ENCODE measurements around the gene KIF2B.
"Not testable (repeated sequence)": the region's sequence is repeated elsewhere in the genome, so short reads cannot be mapped to it uniquely, and the experiment has no call there.

KIF2B gene, protein sequence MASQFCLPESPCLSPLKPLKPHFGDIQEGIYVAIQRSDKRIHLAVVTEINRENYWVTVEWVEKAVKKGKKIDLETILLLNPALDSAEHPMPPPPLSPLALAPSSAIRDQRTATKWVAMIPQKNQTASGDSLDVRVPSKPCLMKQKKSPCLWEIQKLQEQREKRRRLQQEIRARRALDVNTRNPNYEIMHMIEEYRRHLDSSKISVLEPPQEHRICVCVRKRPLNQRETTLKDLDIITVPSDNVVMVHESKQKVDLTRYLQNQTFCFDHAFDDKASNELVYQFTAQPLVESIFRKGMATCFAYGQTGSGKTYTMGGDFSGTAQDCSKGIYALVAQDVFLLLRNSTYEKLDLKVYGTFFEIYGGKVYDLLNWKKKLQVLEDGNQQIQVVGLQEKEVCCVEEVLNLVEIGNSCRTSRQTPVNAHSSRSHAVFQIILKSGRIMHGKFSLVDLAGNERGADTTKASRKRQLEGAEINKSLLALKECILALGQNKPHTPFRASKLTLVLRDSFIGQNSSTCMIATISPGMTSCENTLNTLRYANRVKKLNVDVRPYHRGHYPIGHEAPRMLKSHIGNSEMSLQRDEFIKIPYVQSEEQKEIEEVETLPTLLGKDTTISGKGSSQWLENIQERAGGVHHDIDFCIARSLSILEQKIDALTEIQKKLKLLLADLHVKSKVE

DNA sequence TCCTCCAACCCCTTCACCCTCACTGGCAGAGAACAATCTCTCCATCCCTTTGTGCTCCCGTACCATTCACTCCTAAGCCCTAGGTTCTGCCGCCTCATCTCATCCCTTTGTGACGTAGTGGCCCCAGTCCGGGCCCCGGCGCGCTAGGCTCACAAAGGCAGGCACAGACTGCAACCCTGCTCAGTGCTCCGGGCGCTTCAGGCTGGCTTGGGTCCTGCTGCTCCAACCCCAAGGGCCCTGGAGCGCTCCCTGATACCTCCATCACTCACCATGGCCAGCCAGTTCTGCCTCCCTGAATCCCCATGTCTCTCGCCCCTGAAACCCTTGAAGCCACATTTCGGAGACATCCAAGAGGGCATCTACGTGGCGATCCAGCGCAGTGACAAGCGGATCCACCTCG lies at the start of gene KIF2B:
KIF2B (plus strand) TSS at position 164 of the 400 bp plus-strand sequence; CDS start at position 271, 107 bp downstream.
- no peak for DNase-seq (ENCODE audit: low read depth)

DNA sequence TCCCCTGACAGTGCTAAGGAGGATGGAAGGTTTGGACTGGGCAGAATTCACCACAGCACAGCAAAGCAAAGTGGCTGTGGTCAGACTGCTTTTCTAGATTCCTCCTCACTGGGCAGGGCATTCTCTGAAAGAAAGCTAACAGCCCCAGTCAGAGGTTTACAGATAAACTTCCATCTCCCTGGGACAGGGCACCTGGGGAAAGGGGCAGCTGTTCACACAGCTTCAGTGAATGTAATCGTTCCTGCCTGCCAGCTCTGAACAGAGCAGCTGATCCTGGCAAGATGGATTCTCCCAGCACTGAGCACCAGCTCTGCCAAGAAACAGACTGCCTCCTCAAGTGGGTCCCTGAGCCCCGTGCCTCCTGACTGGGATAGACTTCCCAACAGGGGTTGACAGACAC lies 42.4 kb upstream of the KIF2B start:
- DNase-seq (ENCODE audit: low read depth) = no peak

DNA sequence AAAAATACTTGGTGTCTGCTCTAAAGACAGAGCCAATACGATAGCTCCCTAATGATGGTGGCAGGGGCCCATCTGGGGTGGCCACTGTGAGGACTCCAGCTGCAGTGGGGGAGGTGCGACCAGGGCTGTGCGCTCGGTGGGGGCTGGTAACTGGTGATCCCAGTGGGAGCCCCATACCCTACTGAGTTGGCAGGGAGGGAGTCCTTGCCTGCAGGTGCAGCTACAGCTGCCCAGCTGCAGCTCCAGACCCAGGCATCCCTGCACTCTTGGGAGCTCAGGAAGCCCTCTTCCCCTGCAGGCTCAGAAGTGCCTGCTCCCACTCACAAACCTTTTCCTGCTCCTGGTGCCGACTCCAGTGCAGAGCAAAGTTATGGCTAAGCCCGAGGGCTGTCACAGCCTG lies 31.2 kb upstream of the KIF2B start:
- no peak for DNase-seq (ENCODE audit: low read depth)

DNA sequence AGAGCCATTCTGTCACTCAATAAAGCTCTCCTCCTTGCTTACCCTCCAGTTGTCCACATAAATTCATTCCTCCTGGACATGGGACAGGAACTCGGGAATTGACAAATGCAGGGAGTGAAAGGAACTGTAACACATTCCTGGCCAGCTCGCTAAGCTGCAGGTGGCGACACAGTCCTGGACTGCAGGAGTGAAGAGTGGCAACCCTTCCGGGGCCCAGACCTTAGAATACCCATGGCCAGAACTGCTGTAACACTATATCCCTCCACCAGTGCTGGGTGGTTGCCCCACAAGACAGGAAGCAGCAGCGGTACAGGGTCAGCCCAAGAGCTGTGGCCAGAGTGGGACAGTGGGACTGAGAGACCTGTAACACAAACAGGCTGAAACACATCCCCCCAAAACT lies 30.3 kb upstream of the KIF2B start:
- DNase-seq (ENCODE audit: low read depth) = no peak

DNA sequence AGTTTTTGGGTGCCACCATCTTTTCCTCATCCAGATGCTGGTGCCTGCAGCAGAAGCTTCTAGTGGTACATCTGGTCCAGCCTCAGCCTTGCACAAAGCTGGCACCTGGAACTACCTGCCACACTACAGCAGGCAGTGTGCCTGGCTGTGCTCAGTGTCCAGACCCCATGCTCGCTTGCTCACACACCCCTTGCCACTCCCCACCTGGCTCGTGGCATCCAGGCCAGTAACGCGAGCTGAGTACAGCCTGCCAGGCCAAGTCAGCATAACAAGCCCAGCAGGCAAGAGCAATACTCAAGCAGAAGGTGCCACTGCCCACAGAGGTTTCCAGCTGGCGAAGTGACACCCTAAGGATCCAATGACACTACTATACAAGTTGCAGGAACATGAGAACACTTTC lies 29.7 kb upstream of the KIF2B start:
- no peak for DNase-seq (ENCODE audit: low read depth)

DNA sequence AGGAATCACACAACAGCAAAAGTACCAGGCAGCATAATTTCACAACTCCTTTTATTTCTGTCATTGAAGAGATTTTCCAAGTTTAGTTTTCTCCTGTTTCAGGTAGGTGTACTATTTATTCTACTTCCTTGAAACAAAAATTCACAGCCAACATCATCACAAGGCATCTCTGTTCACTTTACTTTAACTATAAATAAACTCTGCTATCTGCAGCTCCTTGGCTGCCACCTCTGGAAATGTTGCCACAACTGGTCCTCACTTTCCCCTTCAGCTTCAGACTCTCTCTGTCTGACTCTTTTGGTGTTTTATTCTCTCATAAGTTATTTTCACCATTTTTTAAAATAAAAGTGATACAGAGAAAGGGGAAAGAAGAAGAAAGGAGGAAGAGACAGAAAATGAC lies 27.9 kb upstream of the KIF2B start:
- no peak for DNase-seq (ENCODE audit: low read depth)

DNA sequence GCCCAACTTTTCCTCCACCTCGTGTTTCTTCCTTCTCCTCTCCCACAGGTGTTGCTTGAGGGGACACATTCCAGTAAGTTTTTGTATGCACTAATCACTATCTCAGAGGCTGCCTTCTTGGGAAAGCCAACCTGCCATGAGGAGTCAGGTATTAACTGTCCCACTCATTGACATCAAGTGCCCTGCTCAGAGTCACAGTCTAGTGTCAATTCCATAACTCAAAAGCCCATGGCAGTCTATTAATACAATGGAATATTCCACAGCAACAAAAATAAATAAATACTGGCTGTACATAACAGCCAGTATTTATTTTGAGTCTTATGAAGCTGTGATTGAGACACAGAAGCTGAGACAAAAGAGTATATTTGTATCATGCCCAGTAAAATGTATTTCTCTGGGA lies 26.1 kb upstream of the KIF2B start:
- DNase-seq (ENCODE audit: low read depth) = no peak

DNA sequence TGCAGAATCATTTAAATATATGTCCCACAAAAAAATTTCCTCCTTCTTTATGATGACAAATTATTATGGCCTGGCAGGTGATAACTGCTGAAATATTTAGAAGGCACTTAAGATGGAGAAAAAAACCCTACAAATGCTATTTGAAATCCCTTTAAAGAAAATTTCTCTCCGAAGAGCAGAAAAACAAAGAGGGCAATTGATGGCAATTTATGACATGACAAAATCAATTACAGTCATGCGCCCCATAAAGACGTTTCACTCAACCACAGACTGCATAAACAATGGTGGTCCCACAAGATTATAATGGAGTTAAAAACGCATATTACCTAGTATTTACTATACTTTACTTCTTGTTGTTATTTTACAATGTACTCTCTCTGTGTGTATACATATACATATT lies 25.2 kb upstream of the KIF2B start:
- DNase-seq (ENCODE audit: low read depth) = no peak

DNA sequence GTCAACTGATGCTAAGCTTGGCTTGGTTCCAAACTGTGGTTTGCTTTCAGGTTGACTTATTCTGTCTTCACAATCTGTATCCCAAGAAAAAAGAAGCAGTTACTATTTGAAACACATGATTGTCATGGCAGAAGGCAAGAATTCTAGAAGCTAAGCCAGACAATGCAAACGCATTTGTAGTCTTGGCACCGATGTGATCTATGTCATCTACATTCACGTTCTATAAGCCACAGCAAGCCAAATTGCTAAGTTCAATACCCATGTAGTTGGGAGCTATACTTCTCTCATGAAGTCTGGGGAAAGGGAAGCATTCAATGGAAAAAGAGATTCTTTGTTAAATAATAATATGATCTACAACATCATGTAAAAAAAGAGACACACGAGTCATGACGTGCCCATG lies 18.3 kb upstream of the KIF2B start:
- no peak for DNase-seq (ENCODE audit: low read depth)

DNA sequence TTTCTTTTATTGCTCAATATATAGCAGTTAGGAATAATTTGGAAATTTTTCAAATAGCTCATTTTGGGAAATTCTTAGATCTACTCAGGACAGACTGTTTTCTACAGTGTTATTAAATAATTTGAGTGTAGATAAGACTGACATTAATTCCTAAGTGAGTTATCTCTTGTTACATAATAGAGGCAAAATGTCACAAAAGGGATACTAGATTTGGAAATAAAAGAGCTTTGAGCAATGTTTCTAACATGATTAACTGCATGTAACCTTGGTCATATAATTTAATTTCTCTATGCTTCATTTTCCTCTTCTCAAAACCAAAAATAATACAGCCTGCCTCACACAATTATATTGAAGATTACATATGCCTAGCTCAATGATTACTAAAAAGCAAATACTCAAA lies 16.3 kb upstream of the KIF2B start:
- no peak for DNase-seq (ENCODE audit: low read depth)

DNA sequence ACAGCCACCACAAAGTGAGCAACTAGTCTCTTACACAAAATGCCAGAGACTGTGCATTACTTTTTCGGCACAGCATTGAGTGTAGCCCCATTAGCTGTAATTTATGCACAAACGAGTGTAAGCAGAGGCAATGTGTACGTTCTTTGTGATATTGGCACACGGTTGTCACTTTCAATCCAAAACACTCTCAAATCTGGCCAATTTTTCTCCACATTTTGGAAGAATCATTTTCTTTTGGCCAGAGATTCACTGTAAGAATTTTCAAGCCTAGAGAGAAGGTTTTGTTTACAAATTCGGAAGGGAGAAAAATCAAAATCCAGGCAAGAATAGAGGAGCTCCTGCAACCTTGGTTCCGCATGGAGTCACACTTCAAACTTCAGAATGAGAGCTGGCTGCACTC lies 15.4 kb upstream of the KIF2B start:
- no peak for DNase-seq (ENCODE audit: low read depth)

DNA sequence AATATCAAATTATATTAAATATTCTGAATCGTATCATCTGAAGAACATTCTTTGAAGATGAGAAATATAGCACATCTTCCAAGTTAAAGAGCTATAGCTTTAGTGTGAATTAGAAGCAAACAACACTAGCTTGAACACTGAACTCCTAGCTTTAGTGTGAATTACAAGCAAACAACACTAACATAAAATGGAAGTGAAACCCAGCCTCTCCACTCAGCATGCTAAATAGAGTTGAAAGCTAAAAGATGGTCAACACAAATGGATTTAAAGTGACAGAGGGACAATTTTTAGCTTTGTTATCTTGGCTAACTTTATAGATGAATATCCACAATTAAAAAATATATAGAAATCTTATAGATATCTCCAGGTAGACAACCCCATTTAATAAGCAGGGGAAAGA lies 4.5 kb upstream of the KIF2B start:
- no peak for DNase-seq (ENCODE audit: low read depth)

DNA sequence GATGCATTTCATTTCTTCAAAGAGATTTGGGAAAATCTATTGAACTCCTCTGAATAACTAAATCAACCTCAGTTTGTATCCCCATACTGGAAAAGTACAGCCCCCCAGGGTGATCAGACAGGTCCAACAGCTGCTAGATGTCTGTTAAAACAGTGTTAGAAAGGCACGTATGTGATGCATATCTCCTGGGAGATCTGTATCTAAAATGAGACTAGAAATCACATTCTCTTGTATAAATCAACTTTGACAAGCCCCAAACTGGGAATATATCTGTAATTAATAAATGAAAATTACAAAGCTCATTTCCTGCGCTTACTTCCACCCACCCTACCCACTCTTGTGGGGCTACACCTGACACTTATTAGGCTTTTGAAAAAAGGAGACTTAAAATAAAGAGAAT lies 3.8 kb upstream of the KIF2B start:
- no peak for DNase-seq (ENCODE audit: low read depth)

DNA sequence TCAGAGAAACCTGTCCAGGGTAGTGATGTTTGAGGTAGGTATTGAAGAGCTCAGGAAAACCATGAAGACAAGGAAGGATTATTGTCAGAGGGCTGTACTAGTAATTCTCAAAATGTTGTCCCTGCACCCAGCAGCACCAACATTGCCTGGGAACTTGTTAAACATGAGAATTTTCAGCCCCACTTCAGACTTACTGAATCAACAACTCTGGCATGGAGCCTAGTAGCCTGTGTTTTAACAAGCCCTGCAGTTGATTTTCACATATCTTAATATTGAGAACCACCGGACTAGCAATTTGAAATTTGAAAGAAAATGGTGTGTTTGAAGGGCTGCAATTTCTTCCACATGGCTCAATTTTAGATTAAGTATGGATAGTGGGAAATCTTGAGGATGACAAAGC lies 2.8 kb upstream of the KIF2B start:
- DNase-seq (ENCODE audit: low read depth) = no peak

DNA sequence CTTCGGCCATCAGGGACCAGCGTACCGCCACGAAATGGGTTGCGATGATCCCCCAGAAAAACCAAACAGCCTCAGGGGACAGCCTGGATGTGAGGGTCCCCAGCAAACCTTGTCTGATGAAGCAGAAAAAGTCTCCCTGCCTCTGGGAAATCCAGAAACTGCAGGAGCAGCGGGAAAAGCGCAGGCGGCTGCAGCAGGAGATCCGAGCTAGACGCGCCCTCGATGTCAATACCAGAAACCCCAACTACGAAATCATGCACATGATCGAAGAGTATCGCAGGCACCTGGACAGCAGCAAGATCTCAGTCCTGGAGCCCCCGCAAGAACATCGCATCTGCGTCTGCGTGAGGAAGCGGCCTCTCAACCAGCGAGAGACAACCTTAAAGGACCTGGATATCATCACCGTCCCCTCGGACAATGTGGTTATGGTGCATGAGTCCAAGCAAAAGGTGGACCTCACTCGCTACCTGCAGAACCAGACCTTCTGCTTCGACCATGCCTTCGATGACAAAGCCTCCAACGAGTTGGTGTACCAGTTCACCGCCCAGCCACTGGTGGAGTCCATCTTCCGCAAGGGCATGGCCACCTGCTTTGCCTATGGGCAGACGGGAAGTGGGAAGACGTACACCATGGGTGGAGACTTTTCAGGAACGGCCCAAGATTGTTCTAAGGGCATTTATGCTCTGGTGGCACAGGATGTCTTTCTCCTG lies 769 bp downstream of the KIF2B start:
- no peak for DNase-seq (ENCODE audit: low read depth)

DNA sequence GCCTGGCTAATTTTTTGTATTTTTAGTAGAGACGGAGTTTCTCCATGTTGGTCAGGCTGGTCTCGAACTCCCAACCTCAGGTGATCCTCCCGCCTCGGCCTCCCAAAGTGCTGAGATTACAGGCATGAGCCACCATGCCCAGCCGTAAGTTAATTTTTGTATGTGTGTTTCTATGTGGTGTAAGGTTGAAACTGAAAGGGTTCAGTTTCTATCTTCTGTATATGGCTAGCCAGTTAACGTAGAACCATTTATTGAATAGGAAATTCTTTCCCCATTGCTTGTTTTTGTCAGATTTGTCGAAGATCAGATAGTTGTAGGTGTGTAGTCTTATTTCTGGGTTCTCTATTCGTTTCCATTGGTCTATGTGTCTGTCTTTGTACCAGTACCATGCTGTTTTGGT lies 12.0 kb downstream of the KIF2B start:
- not testable (repeated sequence) for DNase-seq (ENCODE audit: low read depth)

DNA sequence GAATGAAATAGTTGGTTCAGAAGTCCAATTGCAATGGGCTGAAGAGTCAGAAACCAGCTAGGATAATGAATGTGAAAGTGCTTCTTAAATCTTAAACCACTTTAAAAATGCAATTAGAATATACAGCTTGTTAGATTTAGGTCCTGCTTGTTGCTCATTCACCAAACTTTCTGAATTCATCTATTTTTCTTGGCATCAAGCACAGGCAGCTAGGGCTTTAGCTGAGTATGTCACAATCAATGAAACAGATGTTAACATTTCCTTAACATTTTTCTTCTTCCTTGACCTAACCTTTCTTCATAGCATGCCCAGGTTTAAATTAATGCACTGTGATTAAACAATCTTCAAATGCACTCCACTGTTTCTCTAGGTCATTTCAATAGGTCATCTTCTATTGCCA lies 14.4 kb downstream of the KIF2B start:
- DNase-seq (ENCODE audit: low read depth) = no peak

DNA sequence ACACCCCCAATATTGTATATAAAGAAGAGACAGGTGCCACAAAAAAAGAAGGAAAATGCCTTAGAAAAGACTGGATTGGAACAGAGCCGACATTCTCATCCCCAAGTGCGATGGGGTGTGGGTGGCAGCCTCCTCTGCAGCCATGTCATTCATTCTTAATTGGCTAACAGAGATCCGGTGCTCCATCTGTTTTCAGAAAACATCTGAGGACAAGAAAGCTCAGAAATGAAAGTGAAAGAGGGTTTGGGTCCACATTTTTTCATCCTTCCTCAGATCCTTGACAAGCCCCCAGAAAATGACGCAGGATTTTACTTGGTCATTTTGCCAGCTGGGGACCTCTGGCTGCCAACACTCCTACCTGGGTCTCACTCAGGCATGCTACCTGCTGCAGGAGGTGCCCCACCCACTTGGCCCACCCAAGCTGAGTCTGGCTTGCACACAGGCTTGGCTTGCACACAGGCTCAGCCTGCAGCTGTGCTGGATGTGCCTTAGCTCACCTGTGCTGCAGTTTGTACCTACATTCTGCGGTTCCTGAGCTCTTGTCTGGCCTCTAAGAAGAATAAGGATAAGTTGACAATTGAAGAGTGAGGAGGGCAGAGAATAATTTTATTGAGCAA lies 21.9 kb downstream of the KIF2B start:
- no peak for DNase-seq (ENCODE audit: low read depth)

DNA sequence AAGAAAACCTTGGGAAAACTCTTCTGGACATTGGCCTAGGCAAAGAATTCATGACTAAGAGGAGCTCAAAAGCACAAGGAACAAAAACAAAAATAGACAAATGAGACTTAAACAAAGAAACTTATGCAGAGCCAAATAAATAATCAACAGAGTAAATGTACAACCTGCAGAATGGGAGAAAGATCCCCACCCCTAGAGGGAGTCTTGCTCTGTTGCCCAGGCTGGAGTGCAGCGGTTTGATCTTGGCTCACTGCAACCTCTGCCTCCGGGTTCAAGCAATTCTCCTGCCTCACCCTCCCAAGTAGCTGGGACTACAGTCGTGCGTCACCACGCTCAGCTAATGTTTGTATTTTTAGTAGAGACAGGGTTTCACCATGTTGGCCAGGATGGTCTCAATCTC lies 48.4 kb downstream of the KIF2B start:
- not testable (repeated sequence) for DNase-seq (ENCODE audit: low read depth)

Data from GM04504 (cell line).